Fibroblast of the aortic adventitia (primary cell): ENCODE data around the gene HYLS1. TPM values are rescaled to one million over a fixed set of nuclear protein-coding genes. Genes with fewer than 3 reads are reported as not detected.

Experiments
- DNase-seq: peaks from one replicate; pipeline ENCODE4 v3.0.0-alpha.2; 2010; ENCODE audit warnings: low read depth
- H3K4me3 ChIP-seq: 2 replicates; pipeline ENCODE4 v1.5.1; 2011; ENCODE audit warnings: low read depth, mild to moderate bottlenecking, control low read depth, low read length, moderate library complexity
- CTCF ChIP-seq: IDR thresholded peaks from 2 replicates; pipeline ENCODE4 v1.5.1; 2011; ENCODE audit warnings: mild to moderate bottlenecking, low read length, control low read depth, inconsistent platforms; ENCODE audit not compliant: insufficient read depth
- total RNA-seq: library from RNA; depleted of rRNA; stranded (reverse); fragments of >200 nt; gene quantifications from 2 replicates; pipeline ENCODE4 v1.2.3, GENCODE V29; 2012; ENCODE audit warnings: low replicate concordance

HYLS1 gene
- total RNA-seq, 1 donor: 15.3 TPM

- TF ChIP-seq CTCF: no peak
- no peak for DNase-seq
- no peak overlapping the region for H3K4me3 ChIP-seq
These were observed 45.8 kb downstream of the HYLS1 start for GRCh38 chr11:125933030-125933813.

GRCh38 chr11:125934473-125934872 lies 47.0 kb downstream of the HYLS1 start:
- H3K4me3 ChIP-seq: no peak overlapping the region
- no peak for TF ChIP-seq CTCF
- no peak for DNase-seq

GRCh38 chr11:125935056-125935455 lies 47.6 kb downstream of the HYLS1 start:
- no peak for TF ChIP-seq CTCF
- DNase-seq: no peak
- H3K4me3 ChIP-seq: no peak overlapping the region

GRCh38 chr11:125935618-125936199 lies 48.2 kb downstream of the HYLS1 start:
- TF ChIP-seq CTCF: no peak
- DNase-seq: peak; percentile 59
- no peak overlapping the region for H3K4me3 ChIP-seq

GRCh38 chr11:125938418-125938817 lies 51.0 kb downstream of the HYLS1 start:
- no peak for TF ChIP-seq CTCF
- H3K4me3 ChIP-seq: no peak overlapping the region
- no peak for DNase-seq

GRCh38 chr11:125939081-125939521 lies 51.6 kb downstream of the HYLS1 start:
- H3K4me3 ChIP-seq: no peak overlapping the region
- DNase-seq: peak; percentile 61
- TF ChIP-seq CTCF: no peak

DNA sequence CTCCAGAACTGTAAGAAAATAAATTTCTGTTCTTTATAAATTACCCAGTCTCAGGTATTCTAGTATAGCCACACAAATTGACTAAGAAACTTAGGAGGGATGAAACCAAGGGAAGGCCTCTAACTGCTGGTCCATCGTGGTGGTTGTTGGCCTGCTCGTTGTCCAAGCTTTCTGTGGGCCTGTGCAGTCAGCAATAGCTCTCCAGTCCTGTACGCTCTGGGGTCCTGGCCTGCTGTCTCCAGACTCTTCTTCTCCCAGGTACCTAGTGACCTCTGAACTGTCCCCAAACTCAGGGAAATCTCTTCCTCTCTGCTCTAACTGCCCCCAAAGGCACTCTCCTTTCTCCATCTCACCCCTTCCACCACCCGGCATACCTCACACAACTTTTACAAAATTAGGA lies 52.7 kb downstream of the HYLS1 start:
- TF ChIP-seq CTCF: no peak
- H3K4me3 ChIP-seq: no peak overlapping the region
- DNase-seq: no peak
